ENCODE measurements around the gene OPN1LW.

The OPN1LW gene

GRCh38 chrX:154113729-154114128, 30.3 kb upstream of the OPN1LW start:
- TF ChIP-seq CTCF (IDR thresholded peaks at IDR 0.05; ENCODE audit: low read depth, low read length): no peak

GRCh38 chrX:154114652-154115051, 29.4 kb upstream of the OPN1LW start:
- in situ Hi-C loops (cut with HindIII; ENCODE audit: low sequenced_read_pairs): no loop called here
- no peak overlapping the region for H3K4me3 ChIP-seq (ENCODE audit: low read depth, low read length)
- TF ChIP-seq CTCF (IDR thresholded peaks at IDR 0.05; ENCODE audit: low read depth, low read length): no peak

More at GRCh38 chrX:154113729-154114128, 30.3 kb upstream of the OPN1LW start:
- DNase-seq (ENCODE audit: low read depth, low spot score): no peak
- in situ Hi-C loops (cut with HindIII; ENCODE audit: low sequenced_read_pairs): no loop called here
- no peak overlapping the region for H3K4me3 ChIP-seq (ENCODE audit: low read depth, low read length)

GRCh38 chrX:154115071-154115470, 29.0 kb upstream of the OPN1LW start:
- in situ Hi-C loops (cut with HindIII; ENCODE audit: low sequenced_read_pairs): no loop called here
- H3K4me3 ChIP-seq (ENCODE audit: low read depth, low read length): no peak overlapping the region
- TF ChIP-seq CTCF (IDR thresholded peaks at IDR 0.05; ENCODE audit: low read depth, low read length): no peak
- DNase-seq (ENCODE audit: low read depth, low spot score): no peak

More at GRCh38 chrX:154114652-154115051, 29.4 kb upstream of the OPN1LW start:
- DNase-seq (ENCODE audit: low read depth, low spot score): no peak

GRCh38 chrX:154115750-154116149, 28.3 kb upstream of the OPN1LW start:
- TF ChIP-seq CTCF (IDR thresholded peaks at IDR 0.05; ENCODE audit: low read depth, low read length): no peak
- in situ Hi-C loops (cut with HindIII; ENCODE audit: low sequenced_read_pairs): no loop called here
- no peak for DNase-seq (ENCODE audit: low read depth, low spot score)
- no peak overlapping the region for H3K4me3 ChIP-seq (ENCODE audit: low read depth, low read length)

- in situ Hi-C loops (cut with HindIII; ENCODE audit: low sequenced_read_pairs): no loop called here
- DNase-seq (ENCODE audit: low read depth, low spot score): no peak
Measured at GRCh38 chrX:154116426-154117211, 27.4 kb upstream of the OPN1LW start.

GRCh38 chrX:154117566-154117965, 26.5 kb upstream of the OPN1LW start:
- no peak overlapping the region for H3K4me3 ChIP-seq (ENCODE audit: low read depth, low read length)
- DNase-seq (ENCODE audit: low read depth, low spot score): no peak
- in situ Hi-C loops (cut with HindIII; ENCODE audit: low sequenced_read_pairs): no loop called here
- TF ChIP-seq CTCF (IDR thresholded peaks at IDR 0.05; ENCODE audit: low read depth, low read length): no peak

More at GRCh38 chrX:154116426-154117211, 27.4 kb upstream of the OPN1LW start:
- TF ChIP-seq CTCF (IDR thresholded peaks at IDR 0.05; ENCODE audit: low read depth, low read length): no peak
- no peak overlapping the region for H3K4me3 ChIP-seq (ENCODE audit: low read depth, low read length)
